OCI-LY7 (cell line): ENCODE results near the gene BRSK2.

Experiments used
- EZH2phosphoT487 ChIP-seq: fragments of 200-600 bp; sonication (generic); IDR thresholded peaks from 2 replicates; pipeline ENCODE4 v1.6.1; 2018; ENCODE audit warnings: low read depth, borderline replicate concordance, mild to moderate bottlenecking, mixed run types, antibody characterized with exemption, low read length, moderate library complexity, mixed read lengths
- TF ChIP-seq, protein P1 (sequence below): fragments of 200-600 bp; sonication (generic); conservative IDR thresholded peaks from 2 replicates; pipeline ENCODE4 v1.5.1; 2014; ENCODE audit warnings: mild to moderate bottlenecking, antibody characterized with exemption, low read length, moderate library complexity, mixed read lengths

DNA sequence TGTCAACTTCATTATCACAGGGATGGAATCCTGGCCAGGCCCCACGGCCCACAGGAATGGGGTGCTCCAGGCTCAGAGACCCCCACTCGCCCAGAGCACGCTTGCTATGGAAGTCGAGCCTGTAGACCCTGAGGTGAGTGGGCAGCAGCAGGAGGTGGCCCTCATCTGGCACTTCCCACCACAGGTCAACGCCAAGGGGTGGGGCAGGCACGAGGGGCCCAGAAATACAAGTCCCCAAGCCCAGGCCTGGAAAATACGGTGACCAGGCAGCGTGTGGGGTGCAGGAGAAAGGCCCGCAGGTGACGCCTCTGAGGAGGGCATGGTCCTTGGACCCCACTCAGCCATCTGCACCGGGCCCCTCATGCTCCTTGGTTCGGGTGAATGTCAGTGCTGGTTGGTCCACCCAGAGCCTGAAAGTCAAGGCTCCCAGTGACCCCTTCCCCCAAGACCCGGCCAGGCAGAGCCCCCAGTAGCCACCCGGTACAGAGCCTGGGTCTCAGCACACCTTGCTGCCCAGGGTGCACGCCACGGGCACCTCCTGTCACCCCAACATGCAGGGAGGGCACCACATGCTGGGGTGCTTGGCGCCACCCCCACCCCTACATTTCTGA is 94.4 kb downstream of the BRSK2 start:
- TF ChIP-seq, protein P1, sequence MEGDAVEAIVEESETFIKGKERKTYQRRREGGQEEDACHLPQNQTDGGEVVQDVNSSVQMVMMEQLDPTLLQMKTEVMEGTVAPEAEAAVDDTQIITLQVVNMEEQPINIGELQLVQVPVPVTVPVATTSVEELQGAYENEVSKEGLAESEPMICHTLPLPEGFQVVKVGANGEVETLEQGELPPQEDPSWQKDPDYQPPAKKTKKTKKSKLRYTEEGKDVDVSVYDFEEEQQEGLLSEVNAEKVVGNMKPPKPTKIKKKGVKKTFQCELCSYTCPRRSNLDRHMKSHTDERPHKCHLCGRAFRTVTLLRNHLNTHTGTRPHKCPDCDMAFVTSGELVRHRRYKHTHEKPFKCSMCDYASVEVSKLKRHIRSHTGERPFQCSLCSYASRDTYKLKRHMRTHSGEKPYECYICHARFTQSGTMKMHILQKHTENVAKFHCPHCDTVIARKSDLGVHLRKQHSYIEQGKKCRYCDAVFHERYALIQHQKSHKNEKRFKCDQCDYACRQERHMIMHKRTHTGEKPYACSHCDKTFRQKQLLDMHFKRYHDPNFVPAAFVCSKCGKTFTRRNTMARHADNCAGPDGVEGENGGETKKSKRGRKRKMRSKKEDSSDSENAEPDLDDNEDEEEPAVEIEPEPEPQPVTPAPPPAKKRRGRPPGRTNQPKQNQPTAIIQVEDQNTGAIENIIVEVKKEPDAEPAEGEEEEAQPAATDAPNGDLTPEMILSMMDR, result no peak
- no peak for TF ChIP-seq EZH2phosphoT487
